ENCODE measurements around the gene BET1L.

GRCh38 chr11:255176-255575 is 48.0 kb upstream of the BET1L start:
- TF ChIP-seq, protein P1, sequence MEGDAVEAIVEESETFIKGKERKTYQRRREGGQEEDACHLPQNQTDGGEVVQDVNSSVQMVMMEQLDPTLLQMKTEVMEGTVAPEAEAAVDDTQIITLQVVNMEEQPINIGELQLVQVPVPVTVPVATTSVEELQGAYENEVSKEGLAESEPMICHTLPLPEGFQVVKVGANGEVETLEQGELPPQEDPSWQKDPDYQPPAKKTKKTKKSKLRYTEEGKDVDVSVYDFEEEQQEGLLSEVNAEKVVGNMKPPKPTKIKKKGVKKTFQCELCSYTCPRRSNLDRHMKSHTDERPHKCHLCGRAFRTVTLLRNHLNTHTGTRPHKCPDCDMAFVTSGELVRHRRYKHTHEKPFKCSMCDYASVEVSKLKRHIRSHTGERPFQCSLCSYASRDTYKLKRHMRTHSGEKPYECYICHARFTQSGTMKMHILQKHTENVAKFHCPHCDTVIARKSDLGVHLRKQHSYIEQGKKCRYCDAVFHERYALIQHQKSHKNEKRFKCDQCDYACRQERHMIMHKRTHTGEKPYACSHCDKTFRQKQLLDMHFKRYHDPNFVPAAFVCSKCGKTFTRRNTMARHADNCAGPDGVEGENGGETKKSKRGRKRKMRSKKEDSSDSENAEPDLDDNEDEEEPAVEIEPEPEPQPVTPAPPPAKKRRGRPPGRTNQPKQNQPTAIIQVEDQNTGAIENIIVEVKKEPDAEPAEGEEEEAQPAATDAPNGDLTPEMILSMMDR (IDR thresholded peaks at IDR 0.05), result no peak
- TF ChIP-seq POLR2A (IDR thresholded peaks at IDR 0.05), result no peak
